ENCODE measurements around the gene TMEM184C.

The TMEM184C gene

GRCh38 chr4:147674073-147674472 lies 56.9 kb downstream of the TMEM184C start:
- no peak for DNase-seq

DNA sequence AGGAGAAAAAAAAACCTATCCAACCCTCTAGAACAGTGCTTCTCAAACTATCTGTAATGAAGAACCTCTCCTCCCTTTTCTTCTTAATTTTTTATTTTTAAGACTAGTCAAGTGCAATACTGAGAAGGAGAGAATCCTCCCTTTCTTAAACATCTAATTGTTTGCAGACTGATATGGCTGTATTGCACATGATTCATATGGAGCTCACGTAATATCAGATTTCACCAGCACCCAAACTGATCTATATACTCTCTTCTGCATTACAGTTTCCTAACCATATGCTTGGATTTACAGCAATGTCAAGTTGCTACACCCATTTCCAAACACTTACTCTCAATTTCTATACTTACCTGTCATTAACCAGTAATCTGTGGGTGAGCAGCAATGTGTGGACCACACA lies 57.3 kb downstream of the TMEM184C start:
- no peak for DNase-seq

DNA sequence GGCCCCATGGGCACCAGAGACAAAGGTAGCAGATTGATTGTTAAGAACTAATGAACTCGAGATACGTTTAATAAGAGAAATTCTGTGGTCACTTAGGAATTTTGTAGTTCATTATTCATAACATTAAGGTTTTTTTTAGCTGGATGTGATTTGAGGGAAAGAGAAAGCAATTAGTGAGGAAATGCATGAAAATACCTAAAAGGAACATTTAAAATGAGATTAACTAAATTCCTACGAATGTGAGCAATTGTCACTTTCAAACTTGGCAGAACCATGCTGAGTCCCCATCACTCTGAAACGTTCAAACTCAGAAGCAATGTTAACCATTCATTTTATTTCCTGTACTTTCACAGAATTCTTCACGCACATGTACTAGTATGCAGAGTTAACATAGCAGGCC lies 60.9 kb downstream of the TMEM184C start:
- no peak for DNase-seq

DNA sequence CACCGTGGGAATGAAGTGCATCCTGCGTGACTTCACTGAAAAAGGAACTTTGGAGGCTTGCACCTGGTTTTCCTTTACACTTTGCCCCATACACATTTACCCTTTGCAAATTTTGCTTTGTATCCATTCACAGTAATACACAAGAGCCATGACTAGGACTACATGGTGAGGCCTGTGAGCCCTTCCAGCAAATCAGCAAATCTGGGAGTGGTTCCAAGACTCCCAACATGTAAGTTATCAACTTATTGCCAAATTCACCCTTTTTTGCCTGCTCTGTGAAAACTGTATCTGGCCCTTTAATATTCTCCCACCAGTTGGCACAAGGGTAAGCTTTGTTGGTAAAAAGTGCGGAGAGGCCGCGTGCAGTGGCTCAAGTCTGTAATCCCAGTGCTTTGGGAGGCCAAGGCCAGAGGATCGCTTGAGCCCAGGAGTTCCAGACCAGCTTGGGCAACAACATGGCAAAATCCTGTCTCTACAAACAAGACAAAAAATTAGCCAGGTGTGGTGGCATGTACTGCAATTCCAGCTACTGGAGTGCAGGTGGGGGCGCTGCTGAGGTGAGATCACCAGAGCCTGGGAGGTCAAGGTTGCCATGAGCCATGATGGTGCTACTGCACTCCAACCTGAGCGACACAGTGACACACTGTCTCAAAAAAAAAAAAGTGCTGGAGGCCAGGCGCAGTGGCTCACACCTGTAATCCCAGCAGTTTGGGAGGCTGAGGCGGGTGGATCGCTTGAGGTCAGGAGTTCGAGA lies 61.8 kb downstream of the TMEM184C start:
- DNase-seq = no peak

- no peak for DNase-seq
Observed at GRCh38 chr4:147682755-147683154, 65.6 kb downstream of the TMEM184C start.

GRCh38 chr4:147683188-147683591 lies 66.0 kb downstream of the TMEM184C start:
- no peak for DNase-seq

DNA sequence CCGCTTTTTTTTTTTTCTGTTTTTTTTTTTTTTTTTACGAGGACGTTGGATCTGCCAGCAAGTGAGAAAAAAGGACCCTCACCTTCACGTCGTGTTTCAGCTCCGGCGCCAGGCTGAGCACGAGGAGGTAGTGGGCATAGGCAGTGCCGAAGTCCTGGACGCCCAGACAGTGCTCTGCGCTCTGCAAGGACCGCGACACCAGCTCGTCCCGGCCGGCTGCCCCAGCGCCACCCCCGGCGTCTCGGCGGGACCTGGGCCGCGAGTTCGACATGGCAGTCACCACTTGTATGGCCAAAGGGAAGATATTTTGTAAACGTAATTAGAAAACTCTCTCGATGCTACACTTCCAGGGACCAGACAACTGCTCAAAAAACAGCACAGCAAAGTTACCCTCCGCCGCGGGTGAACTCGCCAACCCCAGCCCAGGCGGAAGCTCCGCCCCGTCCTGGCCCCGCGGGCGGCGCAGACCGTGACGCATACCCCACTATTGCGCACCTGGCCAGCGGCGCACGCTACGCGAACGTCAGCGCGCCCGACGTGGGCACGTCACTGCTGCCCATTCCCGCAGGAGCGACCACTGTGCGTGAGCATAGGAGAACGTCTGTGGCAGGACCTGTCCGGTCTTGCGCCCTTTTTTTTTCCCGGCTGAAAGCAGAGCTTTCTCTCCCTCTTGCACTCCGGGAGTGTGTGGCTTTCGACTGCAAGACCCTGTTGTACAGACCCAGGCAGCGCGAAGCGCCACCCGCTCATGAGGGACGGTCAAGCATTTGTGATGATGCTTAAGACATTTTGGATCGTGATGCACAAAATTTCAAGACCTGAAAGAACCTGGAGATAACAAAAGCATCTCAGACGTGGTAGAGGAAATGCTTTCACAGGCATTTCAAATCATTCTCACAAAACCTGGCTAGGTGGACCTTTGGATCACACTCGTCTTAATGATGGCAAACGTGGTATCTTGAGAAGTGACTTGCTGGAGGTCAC lies 66.8 kb downstream of the TMEM184C start, which contains the start of gene PRMT9:
Gene PRMT9, minus strand, starts transcription at position 447 of the 984 bp plus-strand sequence. Its CDS starts 176 bp downstream, at position 271.
- DNase-seq = peak; percentile 87

- DNase-seq = no peak
Observed at GRCh38 chr4:147689067-147689466, 71.9 kb downstream of the TMEM184C start.

GRCh38 chr4:147691820-147692219 lies 74.6 kb downstream of the TMEM184C start:
- no peak for DNase-seq

- no peak for DNase-seq
Observed at GRCh38 chr4:147693218-147693617, 76.0 kb downstream of the TMEM184C start.

GRCh38 chr4:147696866-147697265 lies 79.7 kb downstream of the TMEM184C start:
- DNase-seq = no peak

DNA sequence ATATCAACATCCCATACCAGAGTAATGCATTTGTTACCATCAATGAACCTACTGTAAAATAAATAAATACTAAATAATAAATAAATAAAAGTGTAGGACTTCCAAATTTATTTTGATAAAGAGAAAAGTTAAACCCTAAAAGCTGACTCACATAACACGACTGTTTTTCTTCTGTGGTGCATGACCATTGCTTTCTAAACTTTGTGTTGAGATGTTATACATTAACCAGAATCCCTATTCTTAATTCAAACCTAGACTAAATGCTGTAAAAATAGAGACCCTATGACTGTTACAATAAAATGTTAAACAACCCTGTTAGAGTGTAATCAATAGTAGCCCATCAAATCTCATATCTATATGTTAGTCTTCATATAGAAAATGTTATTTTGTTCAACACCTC lies 87.6 kb downstream of the TMEM184C start:
- DNase-seq = no peak

DNA sequence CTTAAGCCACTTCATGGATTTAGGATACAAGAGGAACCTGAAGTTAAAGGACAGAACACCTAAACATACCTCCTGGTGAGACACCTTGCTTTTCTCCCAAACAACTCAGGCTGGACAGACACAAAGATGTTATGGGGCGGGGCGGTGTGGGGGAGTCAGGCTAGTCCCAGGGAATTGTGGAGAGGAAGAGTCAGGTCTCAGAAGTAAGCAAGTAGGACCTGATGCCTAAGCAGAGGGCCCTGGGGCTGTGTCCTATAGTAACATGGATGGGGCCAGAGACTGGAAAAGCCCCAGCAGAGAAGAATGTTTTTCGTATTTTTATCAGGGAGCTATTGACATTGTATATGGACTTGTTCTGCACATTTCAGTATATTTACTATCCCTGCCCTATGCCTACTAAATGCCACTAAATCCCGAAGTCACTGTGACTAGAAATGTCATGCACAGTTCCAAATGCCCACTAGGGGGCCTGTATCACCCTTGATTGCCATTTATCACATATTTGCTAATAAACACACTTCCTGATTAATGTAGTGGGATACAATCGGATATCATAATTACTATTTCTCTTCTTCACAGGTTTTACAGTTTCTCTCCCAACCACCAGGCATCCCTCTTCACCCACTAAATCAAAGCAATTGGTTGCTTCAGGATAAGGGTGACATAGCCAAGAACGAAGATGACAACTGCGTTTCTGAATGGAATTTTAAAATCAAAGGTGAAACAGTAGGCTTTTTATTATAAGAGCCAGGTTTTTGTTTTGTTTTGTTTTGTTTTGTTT lies 90.9 kb downstream of the TMEM184C start:
- DNase-seq = peak; percentile 56

GRCh38 chr4:147709999-147710398 lies 92.8 kb downstream of the TMEM184C start:
- DNase-seq = no peak

DNA sequence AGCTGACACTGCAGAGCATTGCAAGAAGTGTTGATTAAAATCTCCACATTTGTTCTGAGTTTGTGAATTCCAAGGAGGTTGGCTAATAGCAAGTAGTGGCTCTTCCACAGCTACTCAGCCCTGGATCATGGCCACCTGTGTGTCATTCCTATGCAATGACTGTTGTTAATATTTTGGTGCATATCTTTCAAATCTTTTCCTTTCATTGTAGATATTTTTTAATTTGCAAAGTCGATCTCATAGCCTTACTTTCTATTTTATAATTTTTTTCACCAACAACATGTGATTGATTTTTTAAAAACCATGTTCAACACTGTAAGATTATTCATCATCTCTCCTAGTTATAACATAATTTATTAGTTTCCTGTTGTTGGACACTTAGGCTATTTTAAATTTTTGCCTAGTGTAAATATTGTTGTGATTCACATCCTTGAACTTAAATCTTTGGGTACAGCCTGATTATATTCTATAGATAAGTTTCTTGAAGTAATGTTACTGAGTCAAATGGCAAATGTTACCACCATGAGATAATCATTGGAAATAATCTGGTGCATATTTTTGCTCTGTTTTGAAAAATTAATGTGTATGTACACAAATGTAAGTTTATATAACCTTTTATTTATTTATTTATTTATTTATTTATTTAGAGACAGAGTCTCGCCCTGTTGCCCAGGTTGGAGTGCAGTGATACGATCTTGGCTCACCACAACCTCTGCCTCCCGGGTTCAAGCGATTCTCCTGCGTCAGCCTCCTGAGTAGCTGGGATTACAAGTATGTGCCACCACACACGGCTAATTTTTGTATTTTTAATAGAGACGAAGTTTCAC lies 97.6 kb downstream of the TMEM184C start:
- no peak for DNase-seq

DNA sequence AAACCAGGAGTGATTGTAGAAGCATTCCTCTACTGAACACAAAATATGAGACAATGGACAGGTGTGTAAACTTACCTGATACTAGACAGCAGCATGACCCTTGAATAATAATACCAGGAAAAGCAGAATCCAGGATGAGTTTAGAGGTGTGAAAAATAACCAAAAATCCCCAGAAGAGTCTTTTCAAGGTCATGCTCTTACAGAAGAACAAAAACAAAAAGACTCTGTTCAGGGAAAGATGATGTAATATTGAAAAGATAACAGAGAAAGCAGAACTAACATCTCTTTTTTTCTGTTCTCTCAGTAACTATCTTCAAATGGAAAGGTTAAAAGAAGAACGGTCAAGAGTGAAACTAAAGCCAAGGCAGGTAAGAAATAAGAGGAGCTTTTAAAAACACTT lies 100.7 kb downstream of the TMEM184C start:
- no peak for DNase-seq

Measured in stimulated activated CD4-positive, alpha-beta T cell treated with anti-CD3 and anti-CD28 coated beads, Interleukin-4, amount 100 ng/mL, for 24 hours (primary cell).